Nephron progenitor cell (in vitro differentiated cells): ENCODE data around the gene STX10.
A peak's percentile ranks its signal among the peaks of the same experiment; 100 is the strongest.

Experiments
- DNase-seq: peaks from one replicate; pipeline ENCODE4 v3.0.0; 2021
- H3K27ac Mint-ChIP-seq: 2 replicates; pipeline ENCODE4 v1.8.0; 2021; ENCODE audit warnings: mild to moderate bottlenecking, moderate library complexity, mixed read lengths
- H3K27me3 Mint-ChIP-seq: 2 replicates; pipeline ENCODE4 v1.8.0; 2021; ENCODE audit warnings: mild to moderate bottlenecking, low read depth, mixed read lengths; ENCODE audit not compliant: poor library complexity
- H3K36me3 Mint-ChIP-seq: 2 replicates; pipeline ENCODE4 v1.8.0; 2021; ENCODE audit warnings: low read depth, mixed read lengths
- H3K4me1 Mint-ChIP-seq: 2 replicates; pipeline ENCODE4 v1.8.0; 2021; ENCODE audit warnings: mixed read lengths
- H3K4me3 Mint-ChIP-seq: 2 replicates; pipeline ENCODE4 v1.8.0; 2021; ENCODE audit warnings: mild to moderate bottlenecking, moderate library complexity, mixed read lengths
- H3K9me3 Mint-ChIP-seq: 2 replicates; pipeline ENCODE4 v1.8.0; 2021; ENCODE audit warnings: mild to moderate bottlenecking, moderate library complexity, mixed read lengths
- TF ChIP-seq, protein P1 (sequence below): fragments of 200-600 bp; sonication (generic); IDR thresholded peaks from 2 replicates; pipeline ENCODE4 v1.5.0; 2021; ENCODE audit warnings: antibody characterized with exemption

Gene STX10

DNA sequence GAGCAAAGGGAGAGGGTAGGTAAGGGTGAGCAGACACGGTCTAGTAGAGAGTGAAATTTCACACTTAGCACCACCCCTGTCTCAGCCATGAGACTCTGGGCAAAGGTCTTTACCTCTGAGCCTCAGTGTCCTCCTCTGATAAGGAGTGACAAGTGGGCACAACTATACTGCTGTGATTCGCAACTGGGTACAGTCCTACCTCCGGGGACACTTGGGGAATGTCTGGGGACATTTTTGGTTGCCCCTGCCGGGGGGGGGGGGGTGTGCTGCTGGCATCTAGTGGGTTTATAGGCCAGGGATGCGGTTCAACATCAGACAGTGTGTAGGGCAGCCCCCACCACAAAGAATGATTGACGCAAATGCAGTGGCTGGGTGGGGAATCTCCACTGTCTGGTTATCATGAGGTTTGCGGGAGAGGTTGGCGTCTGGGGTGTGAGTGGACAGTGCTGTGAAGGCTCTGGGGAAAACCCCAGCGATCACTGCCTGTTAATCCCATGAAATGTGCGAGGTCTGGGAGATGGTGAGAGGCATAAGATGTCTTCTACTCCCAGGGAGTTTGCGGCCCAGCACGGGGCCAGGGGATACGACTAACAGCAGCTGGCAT, 27.8 kb downstream of the STX10 start:
- TF ChIP-seq, protein P1, sequence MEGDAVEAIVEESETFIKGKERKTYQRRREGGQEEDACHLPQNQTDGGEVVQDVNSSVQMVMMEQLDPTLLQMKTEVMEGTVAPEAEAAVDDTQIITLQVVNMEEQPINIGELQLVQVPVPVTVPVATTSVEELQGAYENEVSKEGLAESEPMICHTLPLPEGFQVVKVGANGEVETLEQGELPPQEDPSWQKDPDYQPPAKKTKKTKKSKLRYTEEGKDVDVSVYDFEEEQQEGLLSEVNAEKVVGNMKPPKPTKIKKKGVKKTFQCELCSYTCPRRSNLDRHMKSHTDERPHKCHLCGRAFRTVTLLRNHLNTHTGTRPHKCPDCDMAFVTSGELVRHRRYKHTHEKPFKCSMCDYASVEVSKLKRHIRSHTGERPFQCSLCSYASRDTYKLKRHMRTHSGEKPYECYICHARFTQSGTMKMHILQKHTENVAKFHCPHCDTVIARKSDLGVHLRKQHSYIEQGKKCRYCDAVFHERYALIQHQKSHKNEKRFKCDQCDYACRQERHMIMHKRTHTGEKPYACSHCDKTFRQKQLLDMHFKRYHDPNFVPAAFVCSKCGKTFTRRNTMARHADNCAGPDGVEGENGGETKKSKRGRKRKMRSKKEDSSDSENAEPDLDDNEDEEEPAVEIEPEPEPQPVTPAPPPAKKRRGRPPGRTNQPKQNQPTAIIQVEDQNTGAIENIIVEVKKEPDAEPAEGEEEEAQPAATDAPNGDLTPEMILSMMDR = no peak
- DNase-seq = no peak
- H3K27ac Mint-ChIP-seq = peak overlapping the region; percentile 87
- H3K9me3 Mint-ChIP-seq = no peaks in the 10 kb centered on the region
- peaks cover 58% of the 10 kb centered on the region for H3K4me1 Mint-ChIP-seq
- H3K4me3 Mint-ChIP-seq = peak overlapping the region; percentile 54
- no peaks in the 10 kb centered on the region for H3K27me3 Mint-ChIP-seq
- H3K36me3 Mint-ChIP-seq = peaks cover 15% of the 10 kb centered on the region

DNA sequence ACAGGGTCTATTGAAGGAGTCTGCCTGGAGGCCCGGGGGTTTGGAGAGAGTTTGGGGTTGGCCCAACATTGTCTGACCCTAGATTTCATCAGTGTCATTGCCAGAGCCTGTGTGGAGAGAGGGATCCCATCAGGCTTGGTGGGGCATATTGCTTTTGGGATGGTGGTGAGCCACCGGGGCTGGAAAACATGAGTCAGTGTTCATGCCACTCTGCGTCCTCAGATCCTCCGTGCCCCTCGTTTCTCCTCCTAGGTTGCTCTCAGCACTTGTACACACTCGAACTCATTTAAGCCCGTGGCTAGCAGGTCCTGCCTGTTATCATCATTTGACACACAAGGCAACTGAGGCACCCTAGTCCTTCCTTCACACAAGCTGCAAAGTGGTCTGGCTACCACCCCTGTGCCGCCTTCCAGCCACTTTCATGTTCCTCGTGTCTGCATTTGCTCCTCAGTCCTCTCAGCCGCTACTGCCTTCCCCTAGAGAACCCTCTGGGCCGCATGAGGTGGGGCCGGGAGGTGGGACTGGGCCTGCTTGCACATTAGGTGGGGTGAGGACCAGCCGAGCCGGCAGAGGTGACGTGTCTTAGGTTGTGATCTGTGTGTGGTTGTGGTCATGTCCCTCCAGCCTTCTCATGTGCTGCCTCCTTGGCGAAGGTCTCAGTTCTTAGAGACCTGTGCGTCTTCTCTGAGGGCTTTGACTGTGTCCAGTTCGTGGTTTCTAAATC, 28.5 kb downstream of the STX10 start:
- TF ChIP-seq, protein P1 = no peak
- peaks cover 11% of the 10 kb centered on the region for H3K36me3 Mint-ChIP-seq
- H3K4me1 Mint-ChIP-seq = peaks cover 57% of the 10 kb centered on the region
- H3K4me3 Mint-ChIP-seq = peak overlapping the region; percentile 54
- no peak for DNase-seq
- no peaks in the 10 kb centered on the region for H3K27me3 Mint-ChIP-seq
- H3K9me3 Mint-ChIP-seq = no peaks in the 10 kb centered on the region
- peak overlapping the region; percentile 64 for H3K27ac Mint-ChIP-seq

DNA sequence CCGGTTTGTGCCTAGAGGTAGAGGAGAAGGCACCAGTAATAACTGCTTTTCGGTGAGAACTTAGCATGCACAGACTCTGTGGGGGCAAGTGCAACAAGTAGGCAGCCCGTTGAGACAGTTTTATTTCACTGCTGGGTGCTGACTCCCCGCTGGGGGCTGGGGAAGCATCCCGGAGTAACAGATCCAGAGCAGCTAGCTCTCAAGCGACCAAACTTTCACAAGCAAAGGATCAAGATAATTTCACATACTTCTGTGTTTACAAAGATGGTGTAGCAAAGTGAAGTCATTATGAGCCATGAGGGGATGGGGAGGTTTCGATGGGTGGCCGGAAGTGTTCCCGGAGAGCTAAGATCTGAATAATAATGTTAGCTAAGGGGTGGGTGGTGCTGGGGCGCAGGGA, 29.4 kb downstream of the STX10 start:
- no peaks in the 10 kb centered on the region for H3K9me3 Mint-ChIP-seq
- H3K27ac Mint-ChIP-seq = peak overlapping the region; percentile 64
- peak overlapping the region; percentile 90 for H3K4me3 Mint-ChIP-seq
- H3K4me1 Mint-ChIP-seq = peaks cover 66% of the 10 kb centered on the region
- TF ChIP-seq, protein P1 = no peak
- H3K36me3 Mint-ChIP-seq = peaks cover 5% of the 10 kb centered on the region
- H3K27me3 Mint-ChIP-seq = no peaks in the 10 kb centered on the region
- DNase-seq = no peak

DNA sequence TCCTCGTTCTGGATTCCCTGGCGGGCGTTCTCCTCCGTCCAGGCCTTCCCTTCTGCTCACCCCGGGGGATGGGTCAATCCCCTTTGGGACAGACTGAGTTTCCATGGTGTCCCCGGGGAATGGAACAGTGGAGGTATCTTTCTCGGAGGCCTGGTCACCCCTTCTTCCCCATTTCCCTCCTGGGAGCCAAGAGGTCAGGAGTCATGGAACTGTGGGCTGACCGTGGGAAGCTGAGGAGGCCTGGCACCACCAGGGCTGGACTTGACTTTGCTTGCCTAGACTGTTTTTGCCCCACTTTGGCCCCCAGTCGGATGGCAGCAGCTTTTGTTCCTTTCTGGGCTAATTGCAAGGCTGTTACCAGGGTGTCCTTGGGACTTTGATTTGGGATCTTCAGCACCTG, 30.1 kb downstream of the STX10 start:
- Mint-ChIP-seq H3K36me3 (peaks cover 5% of the 10 kb centered on the region), H3K4me3 (peak overlapping the region; percentile 90), H3K9me3 (no peaks in the 10 kb centered on the region), H3K27ac (no peak overlapping the region), H3K27me3 (no peaks in the 10 kb centered on the region), H3K4me1 (peaks cover 74% of the 10 kb centered on the region)
- TF ChIP-seq, protein P1 = no peak
- DNase-seq = no peak

DNA sequence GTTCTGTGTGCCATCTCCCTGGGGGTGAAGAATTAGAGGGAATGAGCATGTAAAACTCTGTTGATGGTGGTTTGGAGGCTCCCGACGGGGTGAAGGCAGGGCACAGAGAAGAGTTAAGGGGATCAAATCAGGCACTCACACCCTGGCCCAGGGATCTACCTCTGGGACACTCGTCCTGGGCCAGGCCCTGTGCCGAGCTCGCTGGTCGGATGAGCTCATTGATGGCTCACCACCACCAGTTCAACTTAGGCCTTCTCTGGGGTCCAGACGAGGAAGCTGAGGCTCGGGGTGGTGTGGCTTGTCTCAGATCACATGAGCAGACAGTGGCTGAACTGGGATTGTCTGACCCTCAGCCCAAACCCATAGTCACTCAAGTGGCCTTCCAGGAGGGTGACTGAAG, 30.5 kb downstream of the STX10 start:
- Mint-ChIP-seq H3K27me3 (no peaks in the 10 kb centered on the region), H3K36me3 (peaks cover 5% of the 10 kb centered on the region), H3K27ac (peak overlapping the region; percentile 73), H3K4me1 (peaks cover 75% of the 10 kb centered on the region), H3K4me3 (peak overlapping the region; percentile 90), H3K9me3 (no peaks in the 10 kb centered on the region)
- DNase-seq = no peak
- TF ChIP-seq, protein P1 = no peak
